Sigmoid colon (tissue), 7 donors: ENCODE results near the gene ERG. TPM values are rescaled to one million over a fixed set of nuclear protein-coding genes. Genes with fewer than 3 reads are reported as not detected.

Experiments
- DNase-seq: peaks from one replicate; pipeline ENCODE4 v3.0.0-alpha.2; 2019
- H3K27ac ChIP-seq, 4 donors: fragments of 200-600 bp; sonication (generic); one replicate each; pipeline ENCODE4 v1.5.1; 2016 to 2019; ENCODE audit warnings: mild to moderate bottlenecking in 1 of 4
- H3K27me3 ChIP-seq, 3 donors: fragments of 200-600 bp; sonication (generic); one replicate each; pipeline ENCODE4 v1.5.1; 2019; ENCODE audit warnings: mild to moderate bottlenecking in 1 of 3
- H3K36me3 ChIP-seq, 4 donors: fragments of 200-600 bp; sonication (generic); one replicate each; pipeline ENCODE4 v1.5.1; 2016 to 2019
- H3K4me1 ChIP-seq, 4 donors: fragments of 200-600 bp; sonication (generic); one replicate each; pipeline ENCODE4 v1.5.1; 2017 to 2019
- H3K4me3 ChIP-seq, 4 donors: fragments of 200-600 bp; sonication (generic); one replicate each; pipeline ENCODE4 v1.5.1; 2017 to 2019; ENCODE audit warnings: mild to moderate bottlenecking in 2 of 4, moderate library complexity in 1 of 4
- H3K9me3 ChIP-seq, 4 donors: fragments of 200-600 bp in 3 of 4; sonication (generic) in 3 of 4; one replicate each; pipeline versions ENCODE4 v1.5.1 to v1.6.1; 2013 to 2019
- EP300 ChIP-seq, 4 donors: sonication (generic); formaldehyde crosslinking; IDR thresholded peaks; one replicate each; pipeline ENCODE4 v1.6.1; 2017; ENCODE audit warnings: antibody characterized with exemption in 4 of 4
- POLR2A ChIP-seq, 2 donors: fragments of 450-650 bp; IDR thresholded peaks; one replicate each; pipeline ENCODE4 v1.6.1; 2016; ENCODE audit warnings: antibody characterized with exemption in 2 of 2, mild to moderate bottlenecking in 2 of 2, moderate library complexity in 2 of 2
- POLR2AphosphoS5 ChIP-seq, 4 donors: sonication (generic); formaldehyde crosslinking; IDR thresholded peaks; one replicate each; pipeline ENCODE4 v1.6.1; 2017; ENCODE audit warnings: antibody characterized with exemption in 4 of 4
- WGBS, 2 donors: extraction: QIAGEN DNeasy Blood & Tissue Kit; methylation state at CpG; one replicate each; pipeline ENCODE4 v1.1.7; 2013; 5-methylcytosine and 5-hydroxymethylcytosine counted together
- intact Hi-C: fragments of 100-400 bp; cut with DNase I; formaldehyde crosslinking; loops from one replicate; pipeline ENCODE4 v1.15.1; 2023
- polyA plus RNA-seq, 3 donors: library from polyadenylated mRNA; stranded (reverse); fragments of 200-250 nt; gene quantifications; one replicate each; pipeline ENCODE4 v1.2.3, GENCODE V29; 2013
- total RNA-seq, 4 donors: library from RNA; depleted of rRNA; stranded (reverse); fragments of >200 nt; gene quantifications; one replicate each; pipeline ENCODE4 v1.1.0, GENCODE V29; 2016
- TF ChIP-seq, protein P1 (sequence below), 4 experiments: fragments of 450-650 bp in 3 of 4; fragments of 200-600 bp in 1 of 4; IDR thresholded peaks; one replicate each; pipeline ENCODE4 v1.5.1; 2016 to 2019; ENCODE audit warnings: antibody characterized with exemption in 4 of 4, mild to moderate bottlenecking in 3 of 4, moderate library complexity in 2 of 4
- donor health status: healthy with polysubstance abuse.
- donor health status: Bipolar disorder and iron deficiency.
- donor health status: healthy.

ERG gene
- total and polyA plus RNA-seq, 7 donors = 1.8 to 6.4 (median 4.1) TPM

GRCh38 chr21:38341546-38342012 is 156.7 kb downstream of the ERG start:
- Histone ChIP-seq H3K4me1 (no peaks in the 10 kb centered on the region), H3K9me3 (no peaks in the 10 kb centered on the region), H3K27ac (no peak overlapping the region), H3K4me3 (no peak overlapping the region), H3K27me3 (no peaks in the 10 kb centered on the region), H3K36me3 (no peaks in the 10 kb centered on the region)
- DNase-seq = no peak
- WGBS, 2 donors = 89 to 93% methylated on average over 5 of the region's 5 CpGs
- TF ChIP-seq, protein P1, sequence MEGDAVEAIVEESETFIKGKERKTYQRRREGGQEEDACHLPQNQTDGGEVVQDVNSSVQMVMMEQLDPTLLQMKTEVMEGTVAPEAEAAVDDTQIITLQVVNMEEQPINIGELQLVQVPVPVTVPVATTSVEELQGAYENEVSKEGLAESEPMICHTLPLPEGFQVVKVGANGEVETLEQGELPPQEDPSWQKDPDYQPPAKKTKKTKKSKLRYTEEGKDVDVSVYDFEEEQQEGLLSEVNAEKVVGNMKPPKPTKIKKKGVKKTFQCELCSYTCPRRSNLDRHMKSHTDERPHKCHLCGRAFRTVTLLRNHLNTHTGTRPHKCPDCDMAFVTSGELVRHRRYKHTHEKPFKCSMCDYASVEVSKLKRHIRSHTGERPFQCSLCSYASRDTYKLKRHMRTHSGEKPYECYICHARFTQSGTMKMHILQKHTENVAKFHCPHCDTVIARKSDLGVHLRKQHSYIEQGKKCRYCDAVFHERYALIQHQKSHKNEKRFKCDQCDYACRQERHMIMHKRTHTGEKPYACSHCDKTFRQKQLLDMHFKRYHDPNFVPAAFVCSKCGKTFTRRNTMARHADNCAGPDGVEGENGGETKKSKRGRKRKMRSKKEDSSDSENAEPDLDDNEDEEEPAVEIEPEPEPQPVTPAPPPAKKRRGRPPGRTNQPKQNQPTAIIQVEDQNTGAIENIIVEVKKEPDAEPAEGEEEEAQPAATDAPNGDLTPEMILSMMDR (IDR thresholded peaks at IDR 0.05) = no peak
- no peak for TF ChIP-seq POLR2AphosphoS5 (IDR thresholded peaks at IDR 0.05)
- TF ChIP-seq EP300 (IDR thresholded peaks at IDR 0.05) = no peak
- TF ChIP-seq POLR2A (IDR thresholded peaks at IDR 0.05) = no peak
- intact Hi-C loops = no loop called here

DNA sequence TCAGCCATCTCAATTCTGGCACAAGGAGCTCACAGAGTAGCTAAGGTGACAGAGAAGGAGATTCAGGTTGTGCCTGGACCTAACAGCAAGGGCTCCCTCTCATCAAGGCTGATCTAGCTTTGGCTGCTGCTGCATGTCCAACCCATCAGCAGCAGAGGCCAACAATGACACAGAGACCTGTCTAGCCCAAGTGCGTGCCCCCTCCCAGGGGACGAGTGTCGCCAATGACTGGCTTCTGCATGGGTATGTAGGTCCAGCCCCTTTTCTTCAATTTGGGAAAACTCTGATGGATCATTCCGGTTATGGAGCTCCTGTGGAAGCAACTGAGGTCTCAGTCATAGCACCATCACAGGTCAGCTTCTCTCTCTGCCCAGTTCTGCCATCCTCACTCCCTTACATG is 158.1 kb downstream of the ERG start:
- Histone ChIP-seq H3K4me3 (no peak overlapping the region), H3K27me3 (no peaks in the 10 kb centered on the region), H3K36me3 (no peaks in the 10 kb centered on the region), H3K4me1 (no peaks in the 10 kb centered on the region), H3K9me3 (no peaks in the 10 kb centered on the region), H3K27ac (no peak overlapping the region)
- no peak for TF ChIP-seq EP300 (IDR thresholded peaks at IDR 0.05)
- TF ChIP-seq POLR2A (IDR thresholded peaks at IDR 0.05) = no peak
- TF ChIP-seq POLR2AphosphoS5 (IDR thresholded peaks at IDR 0.05) = no peak
- TF ChIP-seq, protein P1 (IDR thresholded peaks at IDR 0.05) = no peak
- no peak for DNase-seq
- intact Hi-C loops = no loop called here
- 92 to 97% methylated on average over 4 of the region's 4 CpGs for WGBS, 2 donors

- DNase-seq = no peak
- H3K9me3 ChIP-seq = no peaks in the 10 kb centered on the region
- H3K27me3 ChIP-seq = no peaks in the 10 kb centered on the region
- no peaks in the 10 kb centered on the region for H3K36me3 ChIP-seq
- no peak overlapping the region for H3K27ac ChIP-seq
- H3K4me3 ChIP-seq = no peak overlapping the region
- TF ChIP-seq POLR2A (IDR thresholded peaks at IDR 0.05) (no peak), POLR2AphosphoS5 (IDR thresholded peaks at IDR 0.05) (no peak), EP300 (IDR thresholded peaks at IDR 0.05) (no peak)
- TF ChIP-seq, protein P1 (IDR thresholded peaks at IDR 0.05) = no peak
- WGBS, 2 donors = 97% methylated on average over 5 of the region's 5 CpGs
- no peaks in the 10 kb centered on the region for H3K4me1 ChIP-seq
- intact Hi-C loops = no loop called here
These were observed 160.5 kb downstream of the ERG start for GRCh38 chr21:38337793-38338192.

DNA sequence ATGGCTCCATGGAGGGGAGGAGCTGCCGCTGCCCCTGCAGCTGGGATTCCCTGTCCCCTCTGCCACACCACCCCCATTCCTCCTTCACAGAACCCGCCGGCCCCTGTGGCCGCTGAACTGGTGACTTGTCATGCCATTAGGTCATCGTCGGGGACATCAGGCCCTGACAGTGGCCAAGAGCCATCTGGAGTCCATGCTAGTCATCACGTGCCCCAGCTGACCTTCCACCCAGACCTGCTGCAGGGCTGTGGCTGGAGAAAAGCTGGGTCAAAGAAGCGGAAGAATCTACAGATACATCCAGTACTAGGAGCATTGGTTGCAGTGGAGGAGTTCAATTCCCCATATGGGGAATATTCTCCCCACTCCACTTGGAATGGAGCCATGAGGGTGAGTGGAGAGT is 163.4 kb downstream of the ERG start:
- intact Hi-C loops = no loop called here
- DNase-seq = no peak

More for the DNA sequence above, 163.4 kb downstream of the ERG start:
- no peaks in the 10 kb centered on the region for H3K36me3 ChIP-seq
- no peaks in the 10 kb centered on the region for H3K27me3 ChIP-seq
- H3K4me1 ChIP-seq = no peaks in the 10 kb centered on the region
- no peak overlapping the region for H3K27ac ChIP-seq
- H3K9me3 ChIP-seq = no peaks in the 10 kb centered on the region
- H3K4me3 ChIP-seq = no peak overlapping the region
- 90 to 91% methylated on average over 8 of the region's 8 CpGs for WGBS, 2 donors
- TF ChIP-seq POLR2A (IDR thresholded peaks at IDR 0.05) = no peak
- TF ChIP-seq, protein P1 (IDR thresholded peaks at IDR 0.05) = no peak
- no peak for TF ChIP-seq EP300 (IDR thresholded peaks at IDR 0.05)
- no peak for TF ChIP-seq POLR2AphosphoS5 (IDR thresholded peaks at IDR 0.05)
